ENCODE data around the gene FJX1. TPM values are rescaled to one million over a fixed set of nuclear protein-coding genes. Genes with fewer than 3 reads are reported as not detected.

Gene FJX1
- total and polyA plus RNA-seq, 2 experiments from 2014 or later: 9.4 to 16.1 TPM

DNA sequence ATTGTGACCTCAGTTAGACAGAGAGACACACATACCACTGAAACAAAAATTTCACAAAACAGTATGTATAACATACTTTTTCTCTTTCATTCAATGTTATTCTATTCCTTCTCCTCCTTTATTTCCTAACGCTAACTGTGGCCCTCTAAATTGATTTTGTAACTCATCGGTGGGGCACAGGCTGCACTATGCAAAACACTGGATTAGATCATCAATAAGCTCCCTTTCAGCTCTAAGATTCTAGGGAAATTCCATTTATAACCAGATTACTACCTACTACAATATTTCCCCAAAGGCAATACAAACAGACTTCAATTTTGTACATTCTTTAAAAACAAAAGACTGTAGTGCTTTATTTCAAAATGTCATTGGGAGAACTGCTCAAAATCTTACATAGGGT is 6.1 kb downstream of the FJX1 start:
- ATAC-seq (no peak), DNase-seq (ENCODE audit: low spot score) (no peak)
- no peak overlapping the region for H2AFZ ChIP-seq
- no peaks in the 10 kb centered on the region for H3K79me2 ChIP-seq (replicated peaks; ENCODE audit: insufficient read depth)
- no peaks in the 10 kb centered on the region for H4K20me1 ChIP-seq (replicated peaks; ENCODE audit: insufficient read depth)
- H3K4me2 ChIP-seq: no peak overlapping the region
- TF ChIP-seq JUNB (IDR thresholded peaks at IDR 0.05; ENCODE audit: unreplicated experiment): no peak
- TF ChIP-seq REST (IDR thresholded peaks at IDR 0.05; ENCODE audit: unreplicated experiment): no peak
- no peak for TF ChIP-seq STAT1 (IDR thresholded peaks at IDR 0.05; ENCODE audit: unreplicated experiment)
- no peak for TF ChIP-seq CREB1 (CRISPR knock-in tag; IDR thresholded peaks at IDR 0.05; ENCODE audit: low read depth)
- TF ChIP-seq, protein P1, sequence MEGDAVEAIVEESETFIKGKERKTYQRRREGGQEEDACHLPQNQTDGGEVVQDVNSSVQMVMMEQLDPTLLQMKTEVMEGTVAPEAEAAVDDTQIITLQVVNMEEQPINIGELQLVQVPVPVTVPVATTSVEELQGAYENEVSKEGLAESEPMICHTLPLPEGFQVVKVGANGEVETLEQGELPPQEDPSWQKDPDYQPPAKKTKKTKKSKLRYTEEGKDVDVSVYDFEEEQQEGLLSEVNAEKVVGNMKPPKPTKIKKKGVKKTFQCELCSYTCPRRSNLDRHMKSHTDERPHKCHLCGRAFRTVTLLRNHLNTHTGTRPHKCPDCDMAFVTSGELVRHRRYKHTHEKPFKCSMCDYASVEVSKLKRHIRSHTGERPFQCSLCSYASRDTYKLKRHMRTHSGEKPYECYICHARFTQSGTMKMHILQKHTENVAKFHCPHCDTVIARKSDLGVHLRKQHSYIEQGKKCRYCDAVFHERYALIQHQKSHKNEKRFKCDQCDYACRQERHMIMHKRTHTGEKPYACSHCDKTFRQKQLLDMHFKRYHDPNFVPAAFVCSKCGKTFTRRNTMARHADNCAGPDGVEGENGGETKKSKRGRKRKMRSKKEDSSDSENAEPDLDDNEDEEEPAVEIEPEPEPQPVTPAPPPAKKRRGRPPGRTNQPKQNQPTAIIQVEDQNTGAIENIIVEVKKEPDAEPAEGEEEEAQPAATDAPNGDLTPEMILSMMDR (conservative IDR thresholded peaks at IDR 0.05; ENCODE audit: low read depth in 2 of 2): no peak
- no peak for TF ChIP-seq POLR2AphosphoS5 (IDR thresholded peaks at IDR 0.05; ENCODE audit: low read depth)
- TF ChIP-seq ZNF114 (CRISPR knock-in tag; IDR thresholded peaks at IDR 0.05): no peak
- no peak for TF ChIP-seq ZNF331 (CRISPR knock-in tag; IDR thresholded peaks at IDR 0.05; ENCODE audit: low read depth)
- TF ChIP-seq ETS1 (IDR thresholded peaks at IDR 0.05): no peak
- no peak for TF ChIP-seq ZNF462 (CRISPR knock-in tag; IDR thresholded peaks at IDR 0.05)
- no peaks in the 10 kb centered on the region for H3F3A ChIP-seq (replicated peaks; ENCODE audit: low read depth)
- H3K9me3 Mint-ChIP-seq: peaks cover 6% of the 10 kb centered on the region
- peaks cover 14% of the 10 kb centered on the region for H3K4me1 ChIP-seq (ENCODE audit: insufficient read depth)
- peaks cover 24% of the 10 kb centered on the region for H3K4me1 Mint-ChIP-seq
- no peaks in the 10 kb centered on the region for H3K36me3 ChIP-seq (ENCODE audit: insufficient read depth)
- no peak overlapping the region for H3K4me3 Mint-ChIP-seq
- no peak overlapping the region for H3K27ac ChIP-seq (ENCODE audit: low read depth)
- peaks cover 21% of the 10 kb centered on the region for H3K27me3 ChIP-seq (ENCODE audit: insufficient read depth)
- no peaks in the 10 kb centered on the region for H3K9me2 ChIP-seq (ENCODE audit: insufficient read depth)
- H3K36me3 Mint-ChIP-seq (ENCODE audit: low read depth): peaks cover 9% of the 10 kb centered on the region; the same call in 2 of the 3 replicates
- H3K27me3 Mint-ChIP-seq (ENCODE audit: insufficient read depth, low read depth, poor library complexity): peaks cover 12% of the 10 kb centered on the region
- H3K27ac Mint-ChIP-seq: no peak overlapping the region
- no peak overlapping the region for H3K4me3 ChIP-seq

All from GM23338 (cell line).